SU-DHL-6 (cell line): ENCODE results near the gene HARBI1.

Experiments used
- CTCF ChIP-seq: fragments of 200-600 bp; sonication (generic); IDR thresholded peaks from one replicate; pipeline ENCODE4 v1.5.1; 2017; ENCODE audit warnings: antibody characterized with exemption, mild to moderate bottlenecking, low read length, moderate library complexity; ENCODE audit not compliant: insufficient read depth, poor library complexity, severe bottlenecking
- EZH2phosphoT487 ChIP-seq: fragments of 200-600 bp; sonication (generic), shearing (Covaris generic); conservative IDR thresholded peaks from 2 replicates; pipeline ENCODE4 v1.6.1; 2018; ENCODE audit warnings: mild to moderate bottlenecking, antibody characterized with exemption, low read length, moderate library complexity, mixed read lengths

GRCh38 chr11:46662366-46662765, 45.3 kb upstream of the HARBI1 start:
- TF ChIP-seq CTCF (no peak), EZH2phosphoT487 (no peak)
